Embryonic facial prominence (tissue), 1 donor: Measurements from ENCODE around the gene NPIPA7.
A peak's percentile ranks its signal among the peaks of the same experiment; 100 is the strongest.
"Not testable (repeated sequence)": the region's sequence is repeated elsewhere in the genome, so short reads cannot be mapped to it uniquely, and the experiment has no call there.

Experiments
- DNase-seq: peaks from one replicate; pipeline ENCODE4 v3.0.0-alpha.2; 2016; ENCODE audit errors: extremely low spot score

Gene NPIPA7

DNA sequence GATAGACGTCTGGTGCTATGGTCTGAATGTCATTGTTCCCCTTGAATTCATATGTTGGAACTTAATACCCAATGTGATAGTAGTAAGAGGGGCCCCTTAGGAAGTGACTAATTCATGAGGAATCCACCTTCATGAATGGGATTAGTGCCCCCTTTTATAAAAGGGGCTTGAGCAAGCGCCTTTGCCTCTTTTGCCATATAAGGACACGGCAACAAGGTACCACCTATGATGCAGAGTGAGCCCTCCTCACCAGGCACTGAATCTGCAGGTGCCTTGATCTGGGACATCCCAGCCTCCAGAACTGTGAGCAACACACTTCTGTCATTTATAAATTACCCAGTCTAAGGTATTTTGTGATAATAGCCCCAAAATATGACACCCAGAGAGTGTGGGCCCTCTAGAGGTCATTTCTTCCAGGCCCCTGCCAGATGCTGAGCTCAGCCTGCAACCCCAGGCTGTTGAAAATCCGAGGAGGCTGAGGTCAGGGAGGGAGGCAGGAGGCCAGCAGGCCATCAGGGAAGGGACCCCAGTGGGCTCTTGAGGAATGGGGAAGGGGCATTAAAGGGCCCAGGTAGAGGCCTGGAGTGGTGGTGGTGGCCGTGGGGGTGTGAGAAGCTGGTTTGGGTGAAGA is 39.1 kb downstream of the NPIPA7 start:
- not testable (repeated sequence) for DNase-seq

GRCh38 chr16:16420515-16420914 is 41.6 kb downstream of the NPIPA7 start:
- not testable (repeated sequence) for DNase-seq

GRCh38 chr16:16425146-16425545 is 46.2 kb downstream of the NPIPA7 start:
- DNase-seq = not testable (repeated sequence)

- not testable (repeated sequence) for DNase-seq
These were observed 52.2 kb downstream of the NPIPA7 start for GRCh38 chr16:16431135-16431534.

DNA sequence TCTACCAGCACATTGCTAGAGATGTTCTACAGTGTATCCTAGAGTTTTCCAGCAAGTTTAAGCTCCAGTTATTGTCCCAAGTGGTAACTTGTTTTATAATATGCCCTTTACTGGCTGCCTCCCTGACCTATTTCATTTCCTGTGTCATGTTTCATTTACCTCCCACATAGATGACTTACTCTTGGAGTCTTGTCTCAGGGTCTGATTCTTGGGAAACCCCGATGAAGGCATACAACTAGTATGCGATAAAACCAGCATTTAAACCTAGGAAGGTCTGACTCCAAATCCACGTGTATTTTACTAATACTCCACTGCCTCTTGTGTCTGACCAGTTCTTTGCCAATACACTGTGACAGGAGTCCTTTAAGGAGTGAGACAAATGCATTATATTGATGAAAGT is 55.8 kb downstream of the NPIPA7 start:
- peak; percentile 0 for DNase-seq

DNA sequence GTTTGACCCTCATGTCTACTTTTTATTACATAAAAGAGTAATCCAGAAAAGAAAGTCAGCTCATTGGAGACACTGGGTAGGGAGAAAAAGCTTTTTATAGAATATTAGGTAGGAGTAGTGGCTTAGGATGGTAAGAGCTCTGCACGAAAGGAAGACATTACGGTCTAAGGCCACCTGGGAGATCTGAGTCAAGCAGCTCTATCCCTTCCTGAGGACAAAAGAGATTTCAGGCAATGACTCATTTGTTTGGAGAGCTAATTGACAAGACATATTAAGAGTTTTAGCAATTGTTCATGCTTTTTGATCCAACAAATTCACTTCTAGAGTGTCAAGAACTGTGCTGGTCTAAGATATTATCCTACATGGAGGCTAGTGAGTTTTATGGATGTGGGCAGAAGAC is 62.5 kb downstream of the NPIPA7 start:
- DNase-seq = not testable (repeated sequence)
